RWPE2 (cell line): ENCODE results near the gene RHEX.

Experiments used
- ATAC-seq: fragments of 200-7000 bp; cut with Tn5 transposase; 3 replicates; pipeline ENCODE4 v1.9.1; 2021; ENCODE audit warnings: low read depth
- DNase-seq: peaks from one replicate; pipeline ENCODE4 v3.0.0-alpha.2; 2020; ENCODE audit warnings: low spot score
- H3K27ac ChIP-seq: fragments of 450-650 bp; 2 replicates; pipeline ENCODE4 v1.5.1; 2017; ENCODE audit warnings: mild to moderate bottlenecking; ENCODE audit not compliant: poor library complexity, severe bottlenecking
- H3K27me3 ChIP-seq: fragments of 250-450 bp; sonication (Bioruptor Pico); 2 replicates; pipeline ENCODE4 v1.5.1; 2021; ENCODE audit warnings: mild to moderate bottlenecking, moderate library complexity; ENCODE audit not compliant: insufficient read depth, poor library complexity, severe bottlenecking
- H3K36me3 ChIP-seq: fragments of 250-450 bp; sonication (Bioruptor Pico); 2 replicates; pipeline ENCODE4 v1.5.1; 2020; ENCODE audit warnings: low read depth, mild to moderate bottlenecking, moderate library complexity
- H3K4me1 ChIP-seq: fragments of 250-450 bp; sonication (Bioruptor Pico); 2 replicates; pipeline ENCODE4 v1.5.1; 2021; ENCODE audit warnings: mild to moderate bottlenecking, moderate library complexity; ENCODE audit not compliant: insufficient read depth, poor library complexity, severe bottlenecking
- H3K4me3 ChIP-seq: fragments of 250-450 bp; sonication (Bioruptor Pico); 2 replicates; pipeline ENCODE4 v1.5.1; 2021; ENCODE audit warnings: mild to moderate bottlenecking, moderate library complexity; ENCODE audit not compliant: severe bottlenecking
- H3K9me3 ChIP-seq: fragments of 250-450 bp; sonication (Bioruptor Pico); 2 replicates; pipeline ENCODE4 v1.5.1; 2021; ENCODE audit warnings: mild to moderate bottlenecking, moderate library complexity; ENCODE audit not compliant: severe bottlenecking
- CTCF ChIP-seq: fragments of 450-650 bp; IDR thresholded peaks from one replicate; pipeline ENCODE4 v1.5.1; 2017; ENCODE audit warnings: mild to moderate bottlenecking, moderate library complexity; ENCODE audit not compliant: poor library complexity, severe bottlenecking

RHEX gene

GRCh38 chr1:206066479-206067171 lies 13.7 kb downstream of the RHEX start:
- no peaks in the 10 kb centered on the region for H3K9me3 ChIP-seq
- TF ChIP-seq CTCF, result no peak
- ATAC-seq, result no peak

GRCh38 chr1:206067486-206068227 lies 14.7 kb downstream of the RHEX start:
- Histone ChIP-seq H3K36me3 (no peaks in the 10 kb centered on the region), H3K4me3 (no peak overlapping the region), H3K4me1 (no peaks in the 10 kb centered on the region), H3K9me3 (no peaks in the 10 kb centered on the region), H3K27me3 (no peaks in the 10 kb centered on the region), H3K27ac (no peak overlapping the region)
- TF ChIP-seq CTCF, result no peak
- DNase-seq, result no peak
- ATAC-seq, result no peak

More at GRCh38 chr1:206066479-206067171, 13.7 kb downstream of the RHEX start:
- Histone ChIP-seq H3K27me3 (no peaks in the 10 kb centered on the region), H3K27ac (no peak overlapping the region), H3K36me3 (no peaks in the 10 kb centered on the region), H3K4me3 (no peak overlapping the region), H3K4me1 (no peaks in the 10 kb centered on the region)
- no peak for DNase-seq

GRCh38 chr1:206068314-206068713 lies 15.3 kb downstream of the RHEX start:
- H3K4me3 ChIP-seq, result no peak overlapping the region
- no peaks in the 10 kb centered on the region for H3K36me3 ChIP-seq
- no peaks in the 10 kb centered on the region for H3K4me1 ChIP-seq
- DNase-seq, result no peak
- TF ChIP-seq CTCF, result no peak
- no peaks in the 10 kb centered on the region for H3K27me3 ChIP-seq
- H3K9me3 ChIP-seq, result no peaks in the 10 kb centered on the region
- no peak for ATAC-seq
- no peak overlapping the region for H3K27ac ChIP-seq

- Histone ChIP-seq H3K4me1 (peaks cover 3% of the 10 kb centered on the region), H3K9me3 (no peaks in the 10 kb centered on the region), H3K4me3 (no peak overlapping the region), H3K27ac (no peak overlapping the region), H3K27me3 (no peaks in the 10 kb centered on the region), H3K36me3 (no peaks in the 10 kb centered on the region)
- no peak for DNase-seq
- ATAC-seq, result no peak
- TF ChIP-seq CTCF, result no peak
These were observed 17.8 kb downstream of the RHEX start for GRCh38 chr1:206070627-206071304.
